HCT116 (cell line): ENCODE data around the gene WDR26.

ENCODE experiments used
- CEBPB ChIP-seq: IDR thresholded peaks from 2 replicates; pipeline ENCODE4 v1.6.1; 2012; ENCODE audit warnings: low read depth
- CTCF ChIP-seq, 3 experiments: fragments of 200-600 bp in 1 of 3; sonication (generic) in 1 of 3; IDR thresholded peaks in 2 of 3; conservative IDR thresholded peaks in 1 of 3; 2 replicates each; pipeline ENCODE4 v1.5.1; 2012 to 2017; ENCODE audit warnings: low read depth in 2 of 3, low read length in 2 of 3, antibody characterized with exemption in 1 of 3, borderline replicate concordance in 1 of 3, control low read depth in 1 of 3, mild to moderate bottlenecking in 1 of 3, mixed read lengths in 1 of 3, mixed run types in 1 of 3, moderate library complexity in 1 of 3; ENCODE audit not compliant: insufficient read depth in 1 of 3
- EZH2 ChIP-seq: fragments of 200-600 bp; sonication (generic); IDR thresholded peaks from 2 replicates; pipeline ENCODE4 v1.6.1; 2017; ENCODE audit warnings: antibody characterized with exemption, mixed run types
- EZH2phosphoT487 ChIP-seq: fragments of 200-600 bp; IDR thresholded peaks from 2 replicates; pipeline ENCODE4 v1.6.1; 2018; ENCODE audit warnings: antibody characterized with exemption, borderline replicate concordance
- MAX ChIP-seq: IDR thresholded peaks from 2 replicates; pipeline ENCODE4 v1.6.1; 2012
- POLR2A ChIP-seq: IDR thresholded peaks from 2 replicates; pipeline ENCODE4 v1.7.0; 2011; ENCODE audit warnings: borderline replicate concordance; ENCODE audit not compliant: insufficient read depth, insufficient read length; ENCODE audit errors: extremely low read depth
- POLR2AphosphoS5 ChIP-seq: IDR thresholded peaks from 2 replicates; pipeline ENCODE4 v1.6.1; 2011; ENCODE audit warnings: mild to moderate bottlenecking, low read depth, low read length, moderate library complexity
- RAD21 ChIP-seq: IDR thresholded peaks from 2 replicates; pipeline ENCODE4 v1.6.1; 2012; ENCODE audit warnings: low read depth, mild to moderate bottlenecking
- SP1 ChIP-seq: IDR thresholded peaks from 2 replicates; pipeline ENCODE4 v1.6.1; 2012; ENCODE audit warnings: low read depth

- TF ChIP-seq EZH2 (no peak), CTCF (IDR thresholded peaks at IDR 0.05 in 2 of 3, conservative IDR thresholded peaks at IDR 0.05 in 1 of 3; ENCODE audit: borderline replicate concordance in 1 of 3, insufficient read depth in 1 of 3, low read depth in 2 of 3, low read length in 2 of 3) (no peak), RAD21 (no peak), POLR2A (no peak), EZH2phosphoT487 (no peak), CEBPB (no peak), POLR2AphosphoS5 (no peak), MAX (no peak), SP1 (no peak)
Measured at GRCh38 chr1:224378855-224379631, 55.6 kb downstream of the WDR26 start.
